GM21737 (cell line): ENCODE results near the gene G6PC1.
"Not testable (repeated sequence)": the region's sequence is repeated elsewhere in the genome, so short reads cannot be mapped to it uniquely, and the experiment has no call there.

Experiments used
- ATAC-seq: cut with Tn5 transposase; IDR thresholded peaks from one replicate; pipeline ENCODE4 v1.9.1; 2021; ENCODE audit warnings: mild to moderate bottlenecking, moderate library complexity; ENCODE audit not compliant: unreplicated experiment

G6PC1 gene

DNA sequence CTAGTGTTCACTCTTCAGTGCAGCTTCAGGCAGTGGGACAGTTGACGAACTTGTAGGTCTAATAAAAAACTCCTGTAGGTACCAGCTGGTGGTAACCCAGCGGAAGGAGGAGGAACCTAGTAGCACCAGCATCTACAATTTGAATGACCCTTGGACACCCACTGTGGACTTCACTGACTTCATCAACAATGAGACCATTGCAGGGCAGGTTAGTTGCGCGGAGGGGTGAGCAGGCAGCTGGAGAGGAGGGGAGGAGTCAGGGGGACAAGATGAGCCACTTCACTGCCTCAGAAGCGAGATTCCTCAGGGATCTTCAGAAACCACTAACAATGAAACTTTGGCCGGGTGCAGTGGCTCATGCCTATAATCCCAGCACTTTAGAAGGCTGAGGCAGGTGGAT is 27.3 kb upstream of the G6PC1 start:
- no peak for ATAC-seq

DNA sequence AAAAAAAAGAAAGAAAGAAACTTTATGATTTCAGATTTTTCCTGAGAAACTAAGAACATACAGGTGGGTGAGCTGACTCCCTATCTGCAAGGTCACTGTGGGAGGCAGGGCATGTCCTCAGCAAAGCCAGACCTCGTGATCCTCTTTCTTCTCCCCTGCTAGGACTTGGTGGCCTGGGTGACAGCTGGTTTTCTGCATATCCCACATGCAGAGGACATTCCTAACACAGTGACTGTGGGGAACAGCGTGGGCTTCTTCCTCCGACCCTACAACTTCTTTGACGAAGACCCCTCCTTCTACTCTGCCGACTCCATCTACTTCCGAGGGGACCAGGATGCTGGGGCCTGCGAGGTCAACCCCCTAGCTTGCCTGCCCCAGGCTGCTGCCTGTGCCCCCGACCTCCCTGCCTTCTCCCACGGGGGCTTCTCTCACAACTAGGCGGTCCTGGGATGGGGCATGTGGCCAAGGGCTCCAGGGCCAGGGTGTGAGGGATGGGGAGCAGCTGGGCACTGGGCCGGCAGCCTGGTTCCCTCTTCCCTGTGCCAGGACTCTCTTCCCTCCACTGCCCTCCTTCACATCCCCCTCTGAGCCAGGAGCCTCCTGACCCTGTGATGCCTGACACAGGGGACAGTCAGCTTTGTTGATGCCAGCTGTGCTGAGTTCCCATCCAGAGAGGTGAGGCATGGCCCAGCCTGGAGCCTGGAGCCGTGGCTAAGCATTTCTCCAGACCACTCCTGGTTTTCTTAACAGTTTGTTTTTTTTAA is 26.5 kb upstream of the G6PC1 start:
- ATAC-seq: not testable (repeated sequence)

DNA sequence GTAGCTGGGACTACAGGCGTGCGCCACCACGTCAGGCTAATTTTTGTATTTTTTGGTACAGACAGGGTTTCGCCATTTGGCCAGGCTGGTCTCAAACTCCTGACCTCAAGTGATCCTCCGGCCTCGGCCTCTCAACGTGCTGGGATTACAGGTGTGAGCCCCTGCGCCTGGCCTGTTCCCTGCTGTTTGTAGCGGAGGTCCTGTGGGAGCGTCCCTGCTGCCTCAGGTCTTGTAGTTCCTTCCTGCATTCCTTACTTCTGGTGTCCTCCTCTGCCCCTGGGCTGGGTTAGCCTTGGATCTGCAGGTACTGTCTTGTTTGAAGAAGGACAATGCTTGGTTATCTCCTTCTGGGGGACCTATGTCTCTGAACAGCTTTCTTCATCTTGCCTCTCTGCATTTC is 23.6 kb upstream of the G6PC1 start:
- no peak for ATAC-seq

DNA sequence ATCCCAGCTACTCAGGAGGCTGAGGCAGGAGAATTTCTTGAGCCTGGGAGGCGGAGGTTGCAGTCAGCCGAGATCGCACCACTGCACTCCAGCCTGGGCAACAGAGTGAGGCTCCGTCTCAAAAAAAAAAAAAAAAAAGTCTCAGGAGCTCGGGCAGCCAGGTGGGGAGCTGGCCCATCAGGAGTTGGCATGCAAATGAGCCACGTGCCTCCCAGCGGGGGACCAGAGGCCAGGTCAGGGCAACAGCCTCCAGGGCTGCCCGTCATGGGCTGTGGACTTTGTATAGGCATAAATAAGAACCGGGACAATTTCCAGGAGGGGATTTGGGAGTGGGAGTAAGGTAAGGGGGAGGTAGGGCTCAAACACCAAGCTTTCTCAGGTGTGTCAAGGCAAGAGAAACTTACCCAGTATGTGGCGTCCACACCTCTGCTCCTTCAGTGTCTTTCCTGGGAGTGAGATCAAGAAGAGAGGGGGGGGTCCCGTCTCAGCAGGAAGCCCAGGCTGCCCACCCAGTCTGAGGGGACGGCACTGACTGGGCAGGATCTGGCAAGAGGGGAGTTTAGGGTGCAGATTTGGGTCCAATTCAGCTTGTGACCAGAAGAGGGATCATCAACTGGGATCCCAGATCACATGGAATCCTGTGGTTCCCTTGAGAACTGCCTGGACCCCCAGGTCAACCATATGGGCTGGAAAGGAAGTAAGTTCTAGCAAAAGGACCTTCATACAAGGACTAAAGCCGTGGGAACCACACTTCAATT is 22.3 kb upstream of the G6PC1 start:
- ATAC-seq: no peak

GRCh38 chr17:42878924-42879595 is 21.5 kb upstream of the G6PC1 start:
- no peak for ATAC-seq

DNA sequence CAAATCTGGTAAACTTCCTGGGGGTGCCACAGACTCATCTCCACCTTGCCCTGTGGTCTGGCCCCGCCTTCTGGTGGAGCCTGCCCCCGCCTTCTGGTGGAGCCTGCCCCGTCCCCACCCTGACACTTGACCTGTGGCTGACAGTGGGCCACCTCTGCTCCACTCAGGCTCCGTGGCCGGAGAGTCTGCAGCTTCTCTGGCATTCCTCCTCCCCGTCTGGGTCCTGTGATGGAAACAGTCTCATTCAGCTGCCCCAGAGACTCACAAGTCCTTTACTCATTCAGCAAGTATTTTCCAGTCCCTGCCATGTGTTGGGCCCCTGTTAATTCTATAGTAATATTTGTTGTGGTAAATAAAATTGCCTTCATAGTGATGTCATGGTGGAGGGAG is 21.0 kb upstream of the G6PC1 start:
- ATAC-seq: no peak

DNA sequence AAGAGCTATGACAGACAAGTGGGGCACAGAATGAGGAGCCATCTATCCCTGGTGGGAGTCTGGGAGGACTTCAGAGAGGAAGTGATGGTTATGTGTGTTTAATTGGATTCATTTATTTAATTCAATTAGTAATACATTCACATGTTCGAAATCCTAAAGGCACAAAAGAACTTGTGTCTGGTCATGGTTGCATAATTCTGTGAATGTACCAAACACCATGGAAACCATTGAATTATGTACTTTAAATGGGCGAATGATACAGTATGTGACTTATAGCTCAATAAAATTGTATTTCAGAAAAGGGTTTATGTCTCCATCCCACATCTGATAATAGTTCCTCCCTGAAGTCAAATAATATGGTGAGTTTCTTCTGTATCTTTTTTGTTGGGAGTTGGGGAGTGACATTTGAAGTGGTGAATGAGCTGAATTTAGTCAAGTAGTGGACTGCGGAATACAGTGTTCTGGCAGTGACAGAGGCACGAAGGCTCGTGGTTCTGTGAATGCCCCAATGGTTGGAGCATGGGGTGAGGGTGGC is 19.8 kb upstream of the G6PC1 start:
- no peak for ATAC-seq

- ATAC-seq: not testable (repeated sequence)
Observed at GRCh38 chr17:42881706-42882105, 18.9 kb upstream of the G6PC1 start.

- ATAC-seq: no peak
Observed at GRCh38 chr17:42882166-42882565, 18.4 kb upstream of the G6PC1 start.

DNA sequence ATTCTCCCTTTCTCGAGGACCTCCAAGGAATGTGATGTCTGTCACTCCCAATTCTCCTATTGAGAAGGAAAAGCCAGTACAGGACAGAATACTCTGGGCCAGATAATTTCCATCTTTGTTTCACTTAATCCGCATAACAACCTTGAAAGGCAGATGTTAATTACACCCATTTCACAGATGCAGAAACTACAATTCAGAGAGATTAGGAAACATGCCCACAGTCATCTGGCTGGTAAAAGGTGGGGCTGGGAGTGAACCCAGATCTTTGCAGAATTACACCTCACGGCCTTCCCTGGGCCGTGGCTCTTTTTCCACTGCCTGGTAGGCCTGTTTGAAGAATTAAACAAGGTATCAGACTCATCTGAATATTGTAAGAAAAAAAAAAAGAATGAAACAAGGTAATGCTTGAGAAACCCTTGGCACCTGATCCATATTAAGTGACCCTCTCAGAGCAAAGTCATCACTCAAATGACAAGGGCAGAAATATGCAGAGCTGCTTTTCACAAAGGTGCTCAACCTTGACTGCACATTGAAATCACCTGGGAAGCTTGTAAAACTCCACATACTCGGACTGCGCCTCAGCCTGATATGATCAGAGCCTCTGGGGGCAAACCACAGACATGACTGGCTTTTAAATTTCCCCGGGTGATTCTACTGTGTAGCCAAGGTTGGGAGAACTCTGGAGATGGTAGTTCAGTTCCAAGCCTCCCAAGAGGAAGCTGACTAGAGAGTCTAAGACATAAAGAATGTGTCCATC is 16.6 kb upstream of the G6PC1 start:
- no peak for ATAC-seq

GRCh38 chr17:42885806-42886205 is 14.8 kb upstream of the G6PC1 start:
- not testable (repeated sequence) for ATAC-seq

DNA sequence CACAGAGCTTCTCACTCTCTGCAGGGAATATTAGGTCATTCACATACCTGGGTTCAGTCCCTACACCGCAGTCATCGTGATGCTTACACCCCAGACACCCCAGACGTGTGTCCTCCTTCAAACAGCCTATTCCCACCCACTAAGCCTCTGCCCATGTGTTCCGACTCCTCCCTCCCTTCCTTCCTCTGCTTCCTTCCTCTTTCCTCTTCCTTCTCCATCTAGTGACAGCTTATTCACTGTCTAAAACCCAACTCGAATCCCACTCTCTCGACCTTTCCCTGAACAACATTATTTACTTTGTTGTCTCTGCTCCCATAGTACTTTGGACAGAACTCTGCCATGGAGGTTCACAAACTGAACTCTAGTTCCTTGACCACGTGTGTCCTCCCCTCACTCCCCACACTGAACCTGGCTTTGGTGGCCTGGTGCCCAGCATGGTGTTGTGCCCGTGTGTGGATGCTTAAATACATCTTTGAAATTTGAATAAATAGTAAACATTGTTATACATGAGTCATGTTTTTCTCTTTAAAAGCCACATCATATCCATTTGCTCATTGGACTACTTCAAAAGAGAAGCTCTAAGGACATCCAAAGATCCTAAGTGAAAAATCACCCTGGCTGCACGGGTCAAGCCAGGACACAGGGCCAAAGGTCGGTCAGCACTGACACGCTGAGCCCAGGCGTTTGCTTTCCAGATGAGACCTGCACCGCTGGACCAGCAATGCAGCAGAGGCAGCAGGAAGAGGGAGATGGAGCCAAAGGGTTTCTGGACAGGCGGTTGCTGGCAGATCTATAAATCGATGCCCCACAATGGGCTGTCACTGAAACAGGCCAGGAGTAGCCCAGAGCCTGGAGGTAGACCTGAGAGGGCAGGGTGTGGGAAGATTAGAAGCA is 14.1 kb upstream of the G6PC1 start:
- ATAC-seq: no peak

- ATAC-seq: no peak
Observed at GRCh38 chr17:42889809-42890208, 10.8 kb upstream of the G6PC1 start.

DNA sequence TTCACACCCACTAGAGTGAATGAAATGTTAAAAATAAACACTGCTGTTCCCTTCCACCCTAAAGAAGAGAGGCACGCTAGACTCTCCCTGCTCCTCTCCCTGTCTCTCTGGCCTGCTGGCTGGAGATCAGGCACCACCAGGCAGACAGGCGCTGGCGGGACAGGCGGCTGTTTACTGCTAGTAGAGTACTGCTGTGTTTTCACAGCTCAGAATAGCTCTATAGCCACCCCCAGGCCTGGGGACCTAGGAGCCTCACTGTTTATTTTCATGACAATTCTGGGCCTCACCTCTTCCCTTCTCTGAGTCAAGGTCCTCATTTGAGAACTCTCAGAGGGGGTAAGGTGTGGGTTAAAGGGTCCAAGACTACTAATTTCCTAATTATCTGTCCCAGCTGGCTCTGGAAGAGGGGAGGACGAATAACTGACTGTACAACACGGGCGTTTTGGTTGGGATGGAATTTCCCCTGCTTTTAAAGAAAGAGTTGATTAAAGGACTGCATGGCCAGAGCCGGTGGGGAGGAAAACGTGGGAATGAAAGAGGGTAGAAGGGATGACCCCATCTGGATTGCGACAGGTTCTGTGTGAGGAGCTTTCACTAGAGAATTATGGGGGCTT is 9.0 kb upstream of the G6PC1 start:
- ATAC-seq: no peak

DNA sequence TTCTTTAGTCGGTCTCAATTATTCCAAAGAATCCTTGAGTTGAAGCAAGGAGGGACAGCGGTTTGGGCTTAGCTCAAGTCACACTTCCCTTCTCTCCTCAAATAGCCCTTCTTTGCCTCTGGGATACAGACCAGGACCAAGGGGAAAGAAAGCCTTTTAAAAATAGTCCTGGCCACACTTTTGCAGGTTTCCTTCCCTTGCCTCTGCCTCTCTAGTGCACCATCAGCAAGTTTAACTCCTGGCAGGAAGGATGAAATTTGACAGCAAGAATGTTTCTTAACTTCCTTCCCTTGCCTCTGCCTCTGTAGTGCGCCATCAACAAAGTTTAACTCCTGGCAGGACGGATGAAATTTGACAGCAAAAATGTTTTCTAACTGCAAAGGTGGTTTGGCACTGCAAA is 7.2 kb upstream of the G6PC1 start:
- no peak for ATAC-seq

DNA sequence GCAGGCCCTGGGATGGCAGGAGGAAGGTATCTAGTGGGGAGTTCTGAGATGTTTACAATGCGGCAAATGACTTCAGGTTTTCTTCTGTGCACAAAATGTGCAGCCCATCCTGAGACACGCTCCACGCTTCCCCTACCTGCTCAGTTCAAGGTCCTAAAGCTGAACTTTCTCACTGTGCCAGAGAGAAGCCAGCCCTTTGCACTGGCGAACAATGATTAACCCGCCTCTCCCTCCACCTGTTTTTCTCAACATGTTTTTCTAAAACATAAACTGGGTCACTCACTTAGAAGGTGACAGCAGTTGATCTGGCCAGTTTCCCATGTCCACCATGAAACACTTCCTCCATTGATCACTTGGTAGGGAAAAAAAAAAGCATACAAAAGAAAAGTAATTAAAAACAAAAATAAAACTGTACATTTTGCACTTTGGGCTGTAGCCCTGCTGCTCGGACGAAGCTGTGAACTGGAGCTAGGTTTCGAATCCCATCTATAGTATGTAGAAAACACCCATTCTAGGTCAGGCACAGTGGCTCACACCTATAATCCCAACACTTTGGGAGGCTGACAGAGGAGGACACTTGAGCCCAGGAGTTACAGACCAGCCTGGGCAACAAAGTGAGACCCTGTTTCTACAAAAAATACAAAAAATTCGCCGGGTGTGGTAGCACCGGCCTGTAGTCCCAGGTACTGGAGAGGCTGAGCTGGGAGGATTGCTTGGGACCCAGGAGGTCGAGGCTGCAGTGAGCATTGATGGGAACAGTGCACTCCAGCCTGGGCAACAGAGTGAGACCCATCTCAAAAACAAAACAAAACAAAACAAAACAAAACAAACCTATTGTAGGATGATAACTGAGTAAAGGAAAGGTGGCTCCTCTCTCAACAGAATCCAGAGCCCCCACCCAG is 6.1 kb upstream of the G6PC1 start:
- no peak for ATAC-seq

DNA sequence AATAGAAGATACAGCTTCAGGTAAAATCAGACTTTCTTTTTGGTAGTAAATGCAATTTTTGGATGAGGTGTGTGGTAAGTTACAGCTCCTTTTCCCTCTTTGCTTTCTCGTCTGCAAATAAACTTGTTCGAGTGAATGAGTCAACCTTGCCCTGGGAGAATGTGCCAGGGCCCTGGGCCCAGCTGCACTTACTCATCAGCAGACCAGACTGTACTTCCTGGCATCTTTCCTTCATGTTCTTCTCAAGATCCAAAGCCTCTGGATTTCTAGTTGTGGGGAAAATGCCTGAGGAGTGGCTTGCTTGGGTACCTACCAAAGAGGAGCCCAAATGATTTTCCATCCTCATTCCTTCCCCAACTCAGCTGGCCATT is 5.4 kb upstream of the G6PC1 start:
- ATAC-seq: no peak

DNA sequence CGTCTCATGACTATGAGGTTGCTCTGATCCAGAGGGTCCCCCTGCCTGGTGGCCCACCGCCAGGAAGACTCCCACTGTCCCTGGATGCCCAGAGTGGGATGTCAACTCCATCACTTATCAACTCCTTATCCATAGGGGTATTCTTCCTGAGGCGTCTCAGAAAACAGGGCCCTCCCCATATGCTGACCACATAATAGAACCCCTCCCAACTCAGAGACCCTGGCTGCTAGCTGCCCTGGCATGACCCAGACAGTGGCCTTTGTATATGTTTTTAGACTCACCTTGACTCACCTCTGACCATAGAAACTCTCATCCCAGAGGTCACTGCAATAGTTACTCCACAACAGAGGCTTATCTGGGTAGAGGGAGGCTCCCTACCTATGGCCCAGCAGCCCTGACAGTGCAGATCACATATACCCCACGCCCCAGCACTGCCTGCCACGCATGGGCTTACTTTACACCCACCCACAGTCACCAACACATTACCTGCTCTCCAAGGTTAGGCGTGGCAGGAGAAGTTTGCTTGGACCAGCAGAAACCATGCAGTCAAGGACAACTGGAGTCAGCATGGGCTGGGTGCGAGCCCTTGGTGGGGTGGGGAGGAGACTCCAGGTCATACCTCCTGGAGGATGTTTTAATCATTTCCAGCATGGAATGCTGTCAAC is 2.3 kb upstream of the G6PC1 start:
- ATAC-seq: no peak
